ENCODE data around the gene NUDT16L1.

DNA sequence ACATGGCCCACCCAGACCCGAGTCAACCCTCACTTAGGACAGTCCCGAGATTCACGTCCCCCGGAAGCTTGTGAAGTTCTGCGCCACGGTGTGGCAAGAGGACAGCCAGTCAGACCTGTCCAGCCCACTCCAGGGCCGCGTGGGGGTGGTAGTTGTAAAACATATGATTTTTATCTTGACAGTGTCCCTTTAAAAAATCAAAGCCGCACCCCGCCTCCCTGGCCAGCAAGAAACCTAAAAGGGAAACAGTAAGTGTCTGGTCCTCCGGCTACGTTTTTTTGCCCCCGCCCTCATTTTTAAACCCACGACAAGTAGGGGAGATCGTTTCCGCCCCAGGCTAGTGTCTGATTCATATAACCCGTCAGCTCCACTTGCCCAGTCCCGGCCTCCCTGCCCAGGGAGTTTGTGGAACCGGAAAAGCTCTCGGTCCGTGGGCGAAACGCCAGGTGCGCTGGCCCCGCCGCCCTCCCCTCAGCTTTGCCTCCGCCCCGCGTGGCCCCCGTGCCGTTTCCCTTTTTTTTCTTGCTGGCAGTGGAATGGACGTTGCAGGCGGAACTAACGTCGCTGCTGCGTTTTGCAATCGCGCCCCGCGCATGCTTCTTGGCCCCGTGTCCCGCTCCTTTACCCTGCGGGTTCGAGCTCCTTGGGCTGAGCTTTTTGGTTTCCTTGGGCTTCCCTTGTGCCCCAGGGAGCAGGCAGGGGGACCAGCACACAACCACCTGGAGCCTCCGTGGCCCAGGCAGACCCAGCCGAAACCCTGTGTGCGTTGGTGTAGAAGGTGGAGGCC is 13.3 kb upstream of the NUDT16L1 start:
- TF ChIP-seq, protein P1, sequence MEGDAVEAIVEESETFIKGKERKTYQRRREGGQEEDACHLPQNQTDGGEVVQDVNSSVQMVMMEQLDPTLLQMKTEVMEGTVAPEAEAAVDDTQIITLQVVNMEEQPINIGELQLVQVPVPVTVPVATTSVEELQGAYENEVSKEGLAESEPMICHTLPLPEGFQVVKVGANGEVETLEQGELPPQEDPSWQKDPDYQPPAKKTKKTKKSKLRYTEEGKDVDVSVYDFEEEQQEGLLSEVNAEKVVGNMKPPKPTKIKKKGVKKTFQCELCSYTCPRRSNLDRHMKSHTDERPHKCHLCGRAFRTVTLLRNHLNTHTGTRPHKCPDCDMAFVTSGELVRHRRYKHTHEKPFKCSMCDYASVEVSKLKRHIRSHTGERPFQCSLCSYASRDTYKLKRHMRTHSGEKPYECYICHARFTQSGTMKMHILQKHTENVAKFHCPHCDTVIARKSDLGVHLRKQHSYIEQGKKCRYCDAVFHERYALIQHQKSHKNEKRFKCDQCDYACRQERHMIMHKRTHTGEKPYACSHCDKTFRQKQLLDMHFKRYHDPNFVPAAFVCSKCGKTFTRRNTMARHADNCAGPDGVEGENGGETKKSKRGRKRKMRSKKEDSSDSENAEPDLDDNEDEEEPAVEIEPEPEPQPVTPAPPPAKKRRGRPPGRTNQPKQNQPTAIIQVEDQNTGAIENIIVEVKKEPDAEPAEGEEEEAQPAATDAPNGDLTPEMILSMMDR (IDR thresholded peaks at IDR 0.05), result peak in 1 of 4 experiments; percentile 4
- no peak for TF ChIP-seq POLR2A (IDR thresholded peaks at IDR 0.05)
